Parathyroid adenoma (tissue), 2 donors: ENCODE measurements around the gene SLC22A15.
"Not testable (repeated sequence)": the region's sequence is repeated elsewhere in the genome, so short reads cannot be mapped to it uniquely, and the experiment has no call there.

Experiments used
- H2AFZ ChIP-seq: fragments of 300-600 bp; sonication (generic); one replicate; pipeline ENCODE4 v1.7.0; 2017; ENCODE audit warnings: antibody characterized with exemption, mild to moderate bottlenecking
- H3K27ac ChIP-seq: fragments of 300-600 bp; sonication (generic); one replicate; pipeline ENCODE4 v1.7.0; 2017
- H3K27me3 ChIP-seq: fragments of 300-600 bp; sonication (generic); one replicate; pipeline ENCODE4 v1.7.0; 2017; ENCODE audit warnings: low read length; ENCODE audit not compliant: control insufficient read depth, insufficient read depth
- H3K36me3 ChIP-seq: fragments of 300-600 bp; sonication (generic); one replicate; pipeline ENCODE4 v1.7.0; 2017; ENCODE audit warnings: low read length; ENCODE audit not compliant: control insufficient read depth, insufficient read depth
- H3K4me1 ChIP-seq: fragments of 300-600 bp; sonication (generic); one replicate; pipeline ENCODE4 v1.7.0; 2017; ENCODE audit warnings: control low read depth
- H3K4me2 ChIP-seq: fragments of 300-600 bp; sonication (generic); one replicate; pipeline ENCODE4 v1.7.0; 2017; ENCODE audit warnings: low read length
- H3K4me3 ChIP-seq: fragments of 300-600 bp; sonication (generic); one replicate; pipeline ENCODE4 v1.7.0; 2017; ENCODE audit warnings: low read depth, low read length
- H3K79me2 ChIP-seq: fragments of 300-600 bp; sonication (generic); one replicate; pipeline ENCODE4 v1.7.0; 2017; ENCODE audit warnings: control low read depth
- H3K9ac ChIP-seq: fragments of 300-600 bp; sonication (generic); one replicate; pipeline ENCODE4 v1.7.0; 2017; ENCODE audit warnings: mild to moderate bottlenecking
- H3K9me3 ChIP-seq: fragments of 300-600 bp; sonication (generic); one replicate; pipeline ENCODE4 v1.7.0; 2017; ENCODE audit warnings: low read length; ENCODE audit not compliant: control insufficient read depth
- CTCF ChIP-seq: fragments of 300-600 bp; sonication (generic); IDR thresholded peaks from one replicate; pipeline ENCODE4 v1.7.0; 2017; ENCODE audit warnings: antibody characterized with exemption, mild to moderate bottlenecking
- donor health status: primary hyperparathyroidism.

The SLC22A15 gene

GRCh38 chr1:115954684-115955083, 21.6 kb upstream of the SLC22A15 start:
- no peaks in the 10 kb centered on the region for H3K36me3 ChIP-seq
- no peaks in the 10 kb centered on the region for H3K9me3 ChIP-seq
- H3K4me2 ChIP-seq, result no peak overlapping the region
- no peak overlapping the region for H3K9ac ChIP-seq
- no peak overlapping the region for H2AFZ ChIP-seq
- H3K4me1 ChIP-seq, result no peaks in the 10 kb centered on the region
- TF ChIP-seq CTCF, result no peak
- no peak overlapping the region for H3K27ac ChIP-seq
- H3K27me3 ChIP-seq, result no peaks in the 10 kb centered on the region
- H3K4me3 ChIP-seq, result no peak overlapping the region
- H3K79me2 ChIP-seq, result no peaks in the 10 kb centered on the region

- Histone ChIP-seq H3K4me1 (no peaks in the 10 kb centered on the region), H2AFZ (no peak overlapping the region), H3K4me2 (no peak overlapping the region), H3K36me3 (no peaks in the 10 kb centered on the region), H3K4me3 (no peak overlapping the region), H3K9me3 (no peaks in the 10 kb centered on the region), H3K79me2 (no peaks in the 10 kb centered on the region), H3K27me3 (no peaks in the 10 kb centered on the region), H3K9ac (no peak overlapping the region), H3K27ac (no peak overlapping the region)
- TF ChIP-seq CTCF, result no peak
Measured at GRCh38 chr1:115955228-115955627, 21.1 kb upstream of the SLC22A15 start.

GRCh38 chr1:115958866-115959265, 17.4 kb upstream of the SLC22A15 start:
- H3K4me1 ChIP-seq, result no peaks in the 10 kb centered on the region
- H3K9ac ChIP-seq, result no peak overlapping the region
- H2AFZ ChIP-seq, result no peak overlapping the region
- no peaks in the 10 kb centered on the region for H3K9me3 ChIP-seq
- no peaks in the 10 kb centered on the region for H3K79me2 ChIP-seq
- H3K36me3 ChIP-seq, result no peaks in the 10 kb centered on the region
- no peak overlapping the region for H3K4me3 ChIP-seq
- H3K27me3 ChIP-seq, result no peaks in the 10 kb centered on the region
- no peak overlapping the region for H3K4me2 ChIP-seq
- H3K27ac ChIP-seq, result no peak overlapping the region
- TF ChIP-seq CTCF, result no peak

- Histone ChIP-seq H3K9me3 (no peaks in the 10 kb centered on the region), H3K79me2 (no peaks in the 10 kb centered on the region), H3K9ac (no peak overlapping the region), H3K4me3 (no peak overlapping the region), H3K4me2 (no peak overlapping the region), H3K27ac (no peak overlapping the region), H2AFZ (no peak overlapping the region), H3K4me1 (no peaks in the 10 kb centered on the region), H3K27me3 (no peaks in the 10 kb centered on the region), H3K36me3 (no peaks in the 10 kb centered on the region)
- TF ChIP-seq CTCF, result no peak
Measured at GRCh38 chr1:115969509-115969908, 6.8 kb upstream of the SLC22A15 start.

- not testable (repeated sequence) for H2AFZ ChIP-seq, H3K9me3 ChIP-seq, H3K36me3 ChIP-seq, H3K4me2 ChIP-seq, H3K27me3 ChIP-seq, H3K9ac ChIP-seq, H3K4me1 ChIP-seq, H3K79me2 ChIP-seq, H3K27ac ChIP-seq, H3K4me3 ChIP-seq
Measured at GRCh38 chr1:115971778-115972177, 4.5 kb upstream of the SLC22A15 start.
